Measurements from ENCODE around the gene PROKR1. TPM values are rescaled to one million over a fixed set of nuclear protein-coding genes. Genes with fewer than 3 reads are reported as not detected.

PROKR1 gene
- total and polyA plus RNA-seq, 2 of the 4 experiments (the other 2 are of a cell fraction) = not detected

DNA sequence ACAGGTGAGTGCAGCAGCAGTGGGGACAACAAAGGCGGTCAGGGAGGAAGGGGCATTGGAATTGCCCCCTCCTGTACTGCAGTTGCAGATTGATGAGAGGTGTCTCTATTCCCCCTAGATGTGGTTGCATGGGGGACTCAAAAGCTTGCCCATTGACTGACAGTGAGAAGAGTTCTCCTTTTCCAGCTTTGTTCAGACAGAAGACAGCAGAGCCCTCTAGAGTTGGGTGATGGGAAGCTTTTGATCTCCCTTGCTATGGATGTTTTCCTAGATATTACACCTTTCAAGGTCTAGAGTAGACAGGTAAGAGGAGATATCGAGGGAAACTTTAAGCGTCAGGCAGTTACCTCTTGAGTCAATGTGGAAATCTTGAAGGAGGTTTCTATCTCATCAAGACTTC lies 2.9 kb downstream of the PROKR1 start:
- Histone ChIP-seq H4K8ac (ENCODE audit: low read depth in 2 of 2, low read length in 2 of 2) (no peak overlapping the region), H4K5ac (ENCODE audit: low read depth, low read length) (no peak overlapping the region), H3K9me1 (ENCODE audit: insufficient read depth, low read length) (no peaks in the 10 kb centered on the region), H3K4ac (ENCODE audit: low read depth, low read length) (no peak overlapping the region), H2BK5ac (ENCODE audit: low read depth, low read length, poor library complexity, severe bottlenecking) (no peak overlapping the region), H2BK120ac (ENCODE audit: low read depth, low read length) (no peak overlapping the region), H3K79me1 (ENCODE audit: low read depth in 1 of 2, low read length in 2 of 2) (no peaks in the 10 kb centered on the region), H3K18ac (ENCODE audit: low read depth, low read length) (no peak overlapping the region), H3K4me3 (ENCODE audit: insufficient read depth, low read depth, low read length) (no peak overlapping the region), H3K27ac (ENCODE audit: insufficient read depth, low read length) (no peak overlapping the region), H3K36me3 (ENCODE audit: control insufficient read depth, insufficient read depth, low read length) (no peaks in the 10 kb centered on the region), H4K91ac (ENCODE audit: insufficient read depth, low read depth, low read length) (no peak overlapping the region), H2AK5ac (ENCODE audit: low read depth, low read length) (no peak overlapping the region), H3K4me2 (ENCODE audit: low read depth, low read length) (no peak overlapping the region), H3K56ac (ENCODE audit: extremely low read depth, insufficient read depth, low read length) (no peak overlapping the region), H3K14ac (replicated peaks; ENCODE audit: low read depth, low read length) (no peak overlapping the region), H3K27me3 (ENCODE audit: control insufficient read depth, insufficient read depth, low read length) (peaks cover 85% of the 10 kb centered on the region), H2AK9ac (replicated peaks; ENCODE audit: low read depth, low read length, poor library complexity) (no peak overlapping the region), H3K23ac (ENCODE audit: low read depth, low read length) (no peak overlapping the region), H3K9me3 (ENCODE audit: control insufficient read depth, insufficient read depth, low read length) (peaks cover 6% of the 10 kb centered on the region), H3K4me1 (ENCODE audit: control insufficient read depth, insufficient read depth, low read length) (peaks cover 4% of the 10 kb centered on the region), H2BK20ac (ENCODE audit: low read depth, low read length) (no peak overlapping the region), H4K20me1 (ENCODE audit: insufficient read depth, low read length) (no peaks in the 10 kb centered on the region), H2AFZ (replicated peaks; ENCODE audit: low read length, poor library complexity) (no peak overlapping the region), H2BK15ac (ENCODE audit: low read depth, low read length) (no peak overlapping the region), H3K9ac (ENCODE audit: low read depth, low read length) (no peak overlapping the region)
- no TSS peak for BruUV-seq (replicated peaks)
- ATAC-seq (ENCODE audit: low read depth) (no peak), DNase-seq (no peak)
- no peak for TF ChIP-seq CHD1 (IDR thresholded peaks at IDR 0.05; ENCODE audit: low read depth, low read length)
- TF ChIP-seq, protein P1, sequence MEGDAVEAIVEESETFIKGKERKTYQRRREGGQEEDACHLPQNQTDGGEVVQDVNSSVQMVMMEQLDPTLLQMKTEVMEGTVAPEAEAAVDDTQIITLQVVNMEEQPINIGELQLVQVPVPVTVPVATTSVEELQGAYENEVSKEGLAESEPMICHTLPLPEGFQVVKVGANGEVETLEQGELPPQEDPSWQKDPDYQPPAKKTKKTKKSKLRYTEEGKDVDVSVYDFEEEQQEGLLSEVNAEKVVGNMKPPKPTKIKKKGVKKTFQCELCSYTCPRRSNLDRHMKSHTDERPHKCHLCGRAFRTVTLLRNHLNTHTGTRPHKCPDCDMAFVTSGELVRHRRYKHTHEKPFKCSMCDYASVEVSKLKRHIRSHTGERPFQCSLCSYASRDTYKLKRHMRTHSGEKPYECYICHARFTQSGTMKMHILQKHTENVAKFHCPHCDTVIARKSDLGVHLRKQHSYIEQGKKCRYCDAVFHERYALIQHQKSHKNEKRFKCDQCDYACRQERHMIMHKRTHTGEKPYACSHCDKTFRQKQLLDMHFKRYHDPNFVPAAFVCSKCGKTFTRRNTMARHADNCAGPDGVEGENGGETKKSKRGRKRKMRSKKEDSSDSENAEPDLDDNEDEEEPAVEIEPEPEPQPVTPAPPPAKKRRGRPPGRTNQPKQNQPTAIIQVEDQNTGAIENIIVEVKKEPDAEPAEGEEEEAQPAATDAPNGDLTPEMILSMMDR (conservative IDR thresholded peaks at IDR 0.05; ENCODE audit: low read depth, low read length) = 0 out of 2 replicates have a peak, but pooled peaks have one; percentile 21
- dilution Hi-C loops (cut with HindIII; ENCODE audit: low sequenced_read_pairs, unreplicated experiment) (no loop called here), intact Hi-C loops (cut with micrococcal nuclease) (no loop called here), in situ Hi-C loops (cut with MboI; ENCODE audit: low sequenced_read_pairs) (no loop called here)
- ChIA-PET CTCF (no interaction called here), POLR2A (ENCODE audit: unreplicated experiment) (no interaction called here)
- WGBS, 2 experiments (ENCODE audit: extremely low coverage in 2 of 2, insufficient read length in 1 of 2) = no CpG with 5 or more reads among the region's 3 CpGs

All from IMR-90 (cell line).